SU-DHL-6 (cell line): Measurements from ENCODE around the gene RARS2.

ENCODE experiments used
- H2AFZ ChIP-seq: fragments of 200-600 bp; sonication (generic); 2 replicates; pipeline ENCODE4 v1.6.1; 2014; ENCODE audit warnings: low read depth, mild to moderate bottlenecking, moderate library complexity, mixed read lengths, antibody characterized with exemption, low read length; ENCODE audit not compliant: severe bottlenecking
- H3F3A ChIP-seq: fragments of 200-600 bp; shearing (Covaris generic); 2 replicates; pipeline ENCODE4 v1.6.0; 2016; ENCODE audit warnings: antibody characterized with exemption, mild to moderate bottlenecking; ENCODE audit not compliant: insufficient read depth
- H3K27ac ChIP-seq: fragments of 200-600 bp; sonication (generic); 2 replicates; pipeline ENCODE4 v1.5.1; 2016; ENCODE audit warnings: low read depth, mild to moderate bottlenecking, low read length, moderate library complexity, mixed read lengths
- H3K27me3 ChIP-seq: fragments of 200-600 bp; sonication (generic), shearing (Covaris generic); 2 replicates; pipeline ENCODE4 v1.6.0; 2014; ENCODE audit warnings: mild to moderate bottlenecking, low read length
- H3K36me3 ChIP-seq: fragments of 200-600 bp; sonication (generic); 2 replicates; pipeline ENCODE4 v1.6.1; 2014; ENCODE audit warnings: mild to moderate bottlenecking, low read length, mixed read lengths
- H3K4me2 ChIP-seq: fragments of 300-600, 200-600 bp; shearing (Covaris generic), sonication (generic); 2 replicates; pipeline ENCODE4 v1.6.0; 2014; ENCODE audit warnings: low read length, low read depth, mild to moderate bottlenecking; ENCODE audit not compliant: poor library complexity, severe bottlenecking
- H3K4me3 ChIP-seq: fragments of 200-600 bp; sonication (generic); 2 replicates; pipeline ENCODE4 v1.5.1; 2014; ENCODE audit warnings: antibody characterized with exemption, low read length, mild to moderate bottlenecking, mixed read lengths; ENCODE audit not compliant: insufficient read depth, poor library complexity, severe bottlenecking
- H3K79me2 ChIP-seq: fragments of 200-600 bp; sonication (generic); 2 replicates; pipeline ENCODE4 v1.6.1; 2014; ENCODE audit warnings: mild to moderate bottlenecking, low read length, moderate library complexity; ENCODE audit not compliant: insufficient read depth
- H3K9ac ChIP-seq: fragments of 200-600 bp; sonication (generic); 2 replicates; pipeline ENCODE4 v1.7.0; 2014; ENCODE audit warnings: mild to moderate bottlenecking, low read length
- H3K9me2 ChIP-seq: fragments of 200-600 bp; sonication (generic); replicated peaks from 2 replicates; pipeline ENCODE4 v1.6.1; 2014; ENCODE audit warnings: low read length; ENCODE audit not compliant: insufficient read depth
- H3K9me3 ChIP-seq: fragments of 200-600 bp; sonication (generic); 2 replicates; pipeline ENCODE4 v1.6.1; 2014; ENCODE audit warnings: low read length, mixed read lengths; ENCODE audit not compliant: insufficient read depth
- H4K20me1 ChIP-seq: fragments of 200-600 bp; sonication (generic); 2 replicates; pipeline ENCODE4 v1.6.1; 2014; ENCODE audit warnings: low read depth, mild to moderate bottlenecking, antibody characterized with exemption, low read length, moderate library complexity, mixed read lengths
- EZH2phosphoT487 ChIP-seq: fragments of 200-600 bp; sonication (generic), shearing (Covaris generic); conservative IDR thresholded peaks from 2 replicates; pipeline ENCODE4 v1.6.1; 2018; ENCODE audit warnings: mild to moderate bottlenecking, antibody characterized with exemption, low read length, moderate library complexity, mixed read lengths
- TF ChIP-seq, protein P1 (sequence below): fragments of 200-600 bp; sonication (generic); IDR thresholded peaks from one replicate; pipeline ENCODE4 v1.5.1; 2017; ENCODE audit warnings: antibody characterized with exemption, mild to moderate bottlenecking, low read length, moderate library complexity; ENCODE audit not compliant: insufficient read depth, poor library complexity, severe bottlenecking

Gene RARS2

GRCh38 chr6:87589693-87590416 lies at the start of gene RARS2, which contains the start of gene ORC3:
Gene RARS2, minus strand, starts transcription at chr6:87589987. Its CDS starts 30 bp downstream, at chr6:87589957.
Gene ORC3, plus strand, starts transcription at chr6:87590135. Its CDS starts 34 bp downstream, at chr6:87590169.
- Histone ChIP-seq H3K9ac (peak within 1 kb of the TSS; percentile 86), H2AFZ (peak within 1 kb of the TSS; percentile 75), H3K27me3 (no peaks in the 10 kb centered on the region), H3K9me2 (no peaks in the 10 kb centered on the region), H4K20me1 (no peaks in the 10 kb centered on the region), H3F3A (no peaks in the 10 kb centered on the region; the same call in 1 of the 2 replicates), H3K9me3 (no peaks in the 10 kb centered on the region), H3K79me2 (peaks cover 81% of the 10 kb centered on the region), H3K36me3 (no peaks in the 10 kb centered on the region), H3K4me3 (peak within 1 kb of the TSS; percentile 95), H3K4me2 (peak within 1 kb of the TSS; percentile 82), H3K27ac (peak within 1 kb of the TSS; percentile 33)
- TF ChIP-seq, protein P1, sequence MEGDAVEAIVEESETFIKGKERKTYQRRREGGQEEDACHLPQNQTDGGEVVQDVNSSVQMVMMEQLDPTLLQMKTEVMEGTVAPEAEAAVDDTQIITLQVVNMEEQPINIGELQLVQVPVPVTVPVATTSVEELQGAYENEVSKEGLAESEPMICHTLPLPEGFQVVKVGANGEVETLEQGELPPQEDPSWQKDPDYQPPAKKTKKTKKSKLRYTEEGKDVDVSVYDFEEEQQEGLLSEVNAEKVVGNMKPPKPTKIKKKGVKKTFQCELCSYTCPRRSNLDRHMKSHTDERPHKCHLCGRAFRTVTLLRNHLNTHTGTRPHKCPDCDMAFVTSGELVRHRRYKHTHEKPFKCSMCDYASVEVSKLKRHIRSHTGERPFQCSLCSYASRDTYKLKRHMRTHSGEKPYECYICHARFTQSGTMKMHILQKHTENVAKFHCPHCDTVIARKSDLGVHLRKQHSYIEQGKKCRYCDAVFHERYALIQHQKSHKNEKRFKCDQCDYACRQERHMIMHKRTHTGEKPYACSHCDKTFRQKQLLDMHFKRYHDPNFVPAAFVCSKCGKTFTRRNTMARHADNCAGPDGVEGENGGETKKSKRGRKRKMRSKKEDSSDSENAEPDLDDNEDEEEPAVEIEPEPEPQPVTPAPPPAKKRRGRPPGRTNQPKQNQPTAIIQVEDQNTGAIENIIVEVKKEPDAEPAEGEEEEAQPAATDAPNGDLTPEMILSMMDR = no peak
- no peak for TF ChIP-seq EZH2phosphoT487

GRCh38 chr6:87639373-87639772 lies 49.6 kb upstream of the RARS2 start:
- Histone ChIP-seq H3K9ac (no peak overlapping the region), H3K36me3 (0 out of 2 replicates have a peak, but pooled peaks cover 5% of the 10 kb centered on the region), H4K20me1 (no peaks in the 10 kb centered on the region), H3K79me2 (no peaks in the 10 kb centered on the region), H3K4me2 (no peak overlapping the region), H3K4me3 (no peak overlapping the region), H3F3A (no peaks in the 10 kb centered on the region), H3K9me3 (no peaks in the 10 kb centered on the region), H2AFZ (no peak overlapping the region), H3K27ac (no peak overlapping the region), H3K9me2 (no peaks in the 10 kb centered on the region), H3K27me3 (no peaks in the 10 kb centered on the region)
- TF ChIP-seq, protein P1 = no peak
- TF ChIP-seq EZH2phosphoT487 = no peak

- H3K9ac ChIP-seq = no peak overlapping the region
- no peak overlapping the region for H2AFZ ChIP-seq
- H3K9me2 ChIP-seq = no peaks in the 10 kb centered on the region
- H3K27me3 ChIP-seq = no peaks in the 10 kb centered on the region
- no peak overlapping the region for H3K27ac ChIP-seq
- H3K4me3 ChIP-seq = no peak overlapping the region
- H3K4me2 ChIP-seq = no peak overlapping the region
- 0 out of 2 replicates have a peak, but pooled peaks cover 5% of the 10 kb centered on the region for H3K36me3 ChIP-seq
- H3F3A ChIP-seq = no peaks in the 10 kb centered on the region
- H4K20me1 ChIP-seq = no peaks in the 10 kb centered on the region
- no peak for TF ChIP-seq EZH2phosphoT487
- TF ChIP-seq, protein P1 = no peak
- no peaks in the 10 kb centered on the region for H3K9me3 ChIP-seq
- H3K79me2 ChIP-seq = no peaks in the 10 kb centered on the region
These were observed 47.3 kb upstream of the RARS2 start for GRCh38 chr6:87637106-87637505.
